ENCODE measurements around the gene CCDC15.
"Not testable (repeated sequence)": the region's sequence is repeated elsewhere in the genome, so short reads cannot be mapped to it uniquely, and the experiment has no call there.

The CCDC15 gene

DNA sequence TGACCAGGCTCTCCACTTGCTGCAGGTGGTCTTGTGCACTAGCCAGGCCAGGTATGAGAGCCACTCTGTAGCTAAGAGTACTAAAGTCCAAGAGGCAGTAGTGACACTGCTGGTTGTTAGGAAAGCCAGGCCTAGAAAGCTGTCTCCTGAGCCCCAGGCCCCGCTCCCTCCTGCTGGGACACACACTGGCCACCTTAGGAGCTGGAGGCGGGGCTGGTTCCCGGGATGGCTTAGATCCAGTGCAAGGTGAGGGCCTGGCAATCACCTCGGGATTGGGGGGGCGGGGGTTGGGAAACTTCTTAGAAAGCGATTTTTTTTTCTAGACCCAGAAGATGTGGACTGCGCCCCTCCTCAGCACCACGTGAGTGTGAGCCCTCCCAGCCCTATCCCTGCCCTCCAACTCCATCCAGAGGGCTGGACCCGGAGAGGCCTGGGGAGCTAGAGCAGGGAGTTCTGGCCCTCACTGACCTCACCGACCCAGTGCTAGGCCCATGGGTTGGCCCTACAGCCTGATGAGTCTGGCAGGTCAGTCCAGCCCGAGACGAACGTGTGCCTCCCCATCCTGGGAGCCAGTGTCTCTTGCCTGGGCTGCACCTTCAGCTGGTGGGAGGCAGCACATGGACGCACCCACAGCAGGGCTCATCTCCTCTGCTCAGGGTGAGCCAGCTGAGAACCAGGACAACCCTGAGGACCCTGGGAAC, 127.2 kb downstream of the CCDC15 start:
- no peak for DNase-seq (ENCODE audit: low read depth in 3 of 3, low spot score in 1 of 3)

DNA sequence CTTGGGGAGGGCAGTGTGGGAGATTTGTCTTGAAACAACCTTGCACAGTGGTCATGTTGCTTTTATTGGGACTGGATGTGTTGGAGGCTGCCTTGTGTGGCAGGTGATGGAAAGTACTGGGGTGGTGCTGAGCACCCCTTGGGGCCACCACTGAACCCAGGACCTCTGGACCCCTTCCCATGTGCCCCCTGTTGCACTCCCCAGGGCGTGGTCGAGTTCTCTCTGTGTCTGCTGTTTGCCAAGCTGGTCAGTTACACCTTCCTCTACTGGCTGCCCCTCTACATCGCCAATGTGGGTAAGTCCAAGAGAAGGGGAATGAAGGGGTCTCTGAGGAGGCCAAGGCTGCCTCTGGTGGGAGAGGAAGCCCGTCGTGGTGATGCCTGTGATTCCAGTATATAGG, 128.0 kb downstream of the CCDC15 start:
- DNase-seq (ENCODE audit: low read depth in 3 of 3, low spot score in 1 of 3): no peak

DNA sequence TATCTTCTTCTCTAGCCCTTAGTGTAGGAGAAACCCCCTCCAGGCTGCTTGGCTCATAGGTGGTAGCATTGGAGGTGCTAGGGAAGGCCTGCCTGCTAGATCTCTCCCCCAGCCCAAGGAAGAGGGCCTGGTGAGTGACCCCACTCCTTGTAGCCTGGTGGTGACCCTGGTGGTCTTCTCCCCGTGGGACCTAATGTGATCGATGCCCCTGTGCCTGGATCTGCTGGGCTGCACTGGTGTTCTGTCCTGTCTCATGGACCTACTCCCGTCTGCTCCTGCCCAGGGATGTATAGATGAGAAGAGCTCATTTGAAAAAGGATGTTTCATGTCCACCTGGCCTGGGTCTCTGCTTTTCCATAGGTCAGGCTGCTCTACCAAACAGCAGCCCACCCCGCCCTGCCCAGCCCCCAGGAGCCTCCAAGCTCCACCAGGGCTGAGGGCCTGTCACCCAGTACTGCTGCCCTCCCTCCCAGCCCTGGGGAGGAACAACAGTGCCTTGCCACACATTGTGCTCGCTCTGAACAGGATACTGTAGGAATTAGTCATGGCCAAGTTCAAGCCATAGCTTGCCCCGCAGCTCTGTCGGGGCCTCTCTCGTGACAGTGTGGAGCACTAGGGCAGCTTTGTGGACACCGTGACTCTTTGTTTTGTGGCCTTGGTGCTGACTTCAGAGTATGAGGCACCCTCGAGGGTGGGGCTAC, 128.8 kb downstream of the CCDC15 start:
- no peak for DNase-seq (ENCODE audit: low read depth in 3 of 3, low spot score in 1 of 3)

DNA sequence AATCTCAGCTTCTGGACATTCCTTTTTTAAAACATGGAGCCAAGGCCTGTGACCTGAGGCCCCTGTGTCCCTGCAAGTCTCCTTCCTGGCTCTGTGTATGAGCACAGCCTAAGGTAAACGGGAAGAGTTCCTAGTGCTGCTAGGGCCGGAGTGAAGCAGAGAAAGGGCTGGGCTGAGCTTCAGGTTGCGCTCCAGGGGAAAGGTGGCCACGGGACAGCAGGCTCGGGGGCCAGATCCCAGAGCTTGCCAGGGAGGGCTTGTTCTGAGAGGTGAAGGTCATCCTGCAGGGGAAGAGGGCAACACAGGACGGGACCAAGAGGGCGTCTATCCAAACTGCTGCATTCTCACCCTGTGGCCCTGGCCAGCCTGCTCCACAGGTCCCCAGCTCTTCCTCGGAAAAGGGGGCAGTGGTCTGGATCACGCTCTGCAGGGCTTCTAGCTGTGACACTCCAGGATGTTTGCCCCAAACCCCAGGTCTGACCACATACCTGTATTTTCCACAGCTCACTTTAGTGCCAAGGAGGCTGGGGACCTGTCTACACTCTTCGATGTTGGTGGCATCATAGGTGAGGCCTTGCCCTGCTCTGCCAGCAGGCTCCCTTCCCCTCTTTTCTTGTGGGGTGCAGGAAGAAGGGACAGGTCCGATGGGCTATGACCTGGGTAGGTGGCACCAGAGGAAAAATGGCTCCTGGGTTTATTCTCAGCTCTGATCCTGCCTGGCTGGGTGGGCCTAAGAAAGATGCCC, 129.5 kb downstream of the CCDC15 start:
- no peak for DNase-seq (ENCODE audit: low read depth in 3 of 3, low spot score in 1 of 3)

DNA sequence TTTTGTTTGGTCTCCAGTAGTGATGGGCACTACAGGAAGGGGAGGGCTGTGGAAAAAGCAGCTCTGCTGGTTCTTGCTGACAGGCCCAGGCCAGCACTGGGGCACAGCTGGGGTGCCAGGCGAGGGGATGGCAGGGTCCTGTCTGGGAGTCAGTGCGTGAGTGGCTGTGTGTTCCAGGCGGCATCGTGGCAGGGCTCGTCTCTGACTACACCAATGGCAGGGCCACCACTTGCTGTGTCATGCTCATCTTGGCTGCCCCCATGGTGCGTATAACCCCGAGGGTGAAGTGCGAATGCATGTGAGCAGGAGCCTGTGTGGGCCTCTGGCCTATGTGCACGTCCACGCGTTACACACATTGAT, 130.0 kb downstream of the CCDC15 start:
- DNase-seq (ENCODE audit: low read depth in 3 of 3, low spot score in 1 of 3): no peak

DNA sequence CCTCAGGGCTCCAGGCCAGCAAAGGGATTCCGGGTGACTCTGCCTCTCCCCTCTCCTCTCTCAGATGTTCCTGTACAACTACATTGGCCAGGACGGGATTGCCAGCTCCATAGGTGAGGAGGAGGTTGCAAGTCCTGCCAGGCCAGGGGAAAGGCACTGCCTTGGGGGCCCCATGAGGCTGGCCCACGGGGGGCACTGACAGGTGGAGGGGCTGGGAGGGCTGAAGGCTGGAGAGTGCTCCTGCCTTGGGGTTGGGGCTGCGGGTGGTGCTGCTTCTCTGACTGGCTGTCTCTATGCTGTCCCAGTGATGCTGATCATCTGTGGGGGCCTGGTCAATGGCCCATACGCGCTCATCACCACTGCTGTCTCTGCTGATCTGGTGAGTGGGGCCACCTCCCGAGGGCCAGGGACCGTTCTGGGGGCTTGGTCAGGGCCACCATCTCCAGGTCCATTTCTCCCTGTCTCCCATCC, 130.8 kb downstream of the CCDC15 start:
- no peak for DNase-seq (ENCODE audit: low read depth in 3 of 3, low spot score in 1 of 3)

DNA sequence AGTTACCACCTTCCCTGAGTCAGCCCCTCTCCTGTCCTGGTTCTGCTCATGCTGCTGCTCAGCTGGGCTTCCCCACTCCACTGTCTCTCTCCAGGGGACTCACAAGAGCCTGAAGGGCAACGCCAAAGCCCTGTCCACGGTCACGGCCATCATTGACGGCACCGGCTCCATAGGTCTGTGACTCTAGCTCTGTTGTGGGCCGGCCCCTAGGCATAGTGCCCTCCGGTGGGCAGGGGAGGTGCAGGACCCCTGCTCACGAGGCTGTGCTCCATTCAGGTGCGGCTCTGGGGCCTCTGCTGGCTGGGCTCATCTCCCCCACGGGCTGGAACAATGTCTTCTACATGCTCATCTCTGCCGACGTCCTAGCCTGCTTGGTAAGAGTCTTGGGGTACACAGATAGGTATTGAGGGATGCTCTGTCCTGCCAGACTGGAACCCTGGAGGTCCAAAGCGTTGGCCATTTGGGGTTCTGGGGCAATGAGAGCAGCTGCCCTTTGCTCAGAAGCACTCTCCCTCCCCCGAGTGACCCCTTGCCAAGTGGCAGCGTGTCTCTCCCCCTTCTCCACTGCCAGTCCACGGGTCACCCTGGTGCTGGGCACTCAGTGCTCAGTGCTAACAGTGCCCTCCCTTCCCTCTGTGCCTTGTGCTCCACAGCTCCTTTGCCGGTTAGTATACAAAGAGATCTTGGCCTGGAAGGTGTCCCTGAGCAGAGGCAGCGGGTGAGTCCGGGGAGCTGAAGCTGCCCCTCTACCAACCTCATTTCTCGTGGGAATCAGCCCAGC, 131.5 kb downstream of the CCDC15 start:
- DNase-seq (ENCODE audit: low read depth in 3 of 3, low spot score in 1 of 3): no peak

DNA sequence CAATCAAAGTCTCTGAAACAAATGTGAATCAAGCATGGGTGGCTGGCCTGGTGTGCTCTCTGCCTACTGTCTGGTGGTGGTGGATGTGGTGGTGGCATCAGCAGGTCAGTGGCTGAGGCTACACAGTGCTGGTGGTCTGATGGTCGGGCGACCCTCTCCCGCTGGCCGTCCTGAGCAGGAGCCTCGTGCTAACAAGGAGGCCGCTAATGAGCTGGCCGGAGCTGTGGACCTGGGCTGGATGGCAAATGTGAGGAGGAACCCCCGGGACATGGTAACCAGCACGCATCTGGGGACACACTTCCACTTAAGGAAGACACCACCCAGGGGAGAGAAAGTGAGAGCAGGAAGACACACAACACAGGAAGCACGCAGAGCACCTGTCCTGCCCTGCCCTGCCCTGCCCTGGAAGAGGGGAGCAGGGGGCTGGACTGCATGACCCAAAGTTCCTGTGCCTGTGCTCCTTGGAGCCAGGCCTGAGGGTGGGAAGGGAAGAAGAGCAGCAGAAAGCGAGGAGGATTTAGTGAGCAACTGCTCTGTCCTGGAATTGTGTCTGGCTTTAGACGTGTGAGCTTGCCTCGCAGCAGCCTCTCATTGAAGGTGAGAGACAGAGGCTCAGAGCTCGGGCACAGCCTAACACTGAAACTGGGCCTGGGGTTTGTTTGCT, 132.8 kb downstream of the CCDC15 start:
- DNase-seq (ENCODE audit: low read depth in 3 of 3, low spot score in 1 of 3): no peak

DNA sequence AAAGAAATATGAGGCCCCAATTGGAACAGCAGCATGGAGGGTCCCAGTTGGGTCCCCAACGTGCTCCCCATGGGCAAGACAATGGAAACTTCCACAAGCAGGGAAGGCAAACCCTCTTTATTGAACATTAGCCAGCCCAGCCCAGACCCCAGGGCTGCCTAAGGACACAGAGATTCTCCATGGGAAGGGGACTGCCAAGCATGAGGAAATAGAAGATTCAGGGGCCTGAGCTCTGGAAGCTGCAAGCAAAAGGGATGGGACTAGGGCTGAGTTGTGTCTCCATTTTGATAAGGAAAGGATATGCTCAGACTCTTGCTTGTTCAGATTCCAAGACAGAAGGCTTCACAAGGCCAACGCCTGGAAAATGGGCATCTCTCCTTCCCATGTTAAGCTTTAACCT, 134.1 kb downstream of the CCDC15 start:
- DNase-seq (ENCODE audit: low read depth in 3 of 3, low spot score in 1 of 3): no peak

DNA sequence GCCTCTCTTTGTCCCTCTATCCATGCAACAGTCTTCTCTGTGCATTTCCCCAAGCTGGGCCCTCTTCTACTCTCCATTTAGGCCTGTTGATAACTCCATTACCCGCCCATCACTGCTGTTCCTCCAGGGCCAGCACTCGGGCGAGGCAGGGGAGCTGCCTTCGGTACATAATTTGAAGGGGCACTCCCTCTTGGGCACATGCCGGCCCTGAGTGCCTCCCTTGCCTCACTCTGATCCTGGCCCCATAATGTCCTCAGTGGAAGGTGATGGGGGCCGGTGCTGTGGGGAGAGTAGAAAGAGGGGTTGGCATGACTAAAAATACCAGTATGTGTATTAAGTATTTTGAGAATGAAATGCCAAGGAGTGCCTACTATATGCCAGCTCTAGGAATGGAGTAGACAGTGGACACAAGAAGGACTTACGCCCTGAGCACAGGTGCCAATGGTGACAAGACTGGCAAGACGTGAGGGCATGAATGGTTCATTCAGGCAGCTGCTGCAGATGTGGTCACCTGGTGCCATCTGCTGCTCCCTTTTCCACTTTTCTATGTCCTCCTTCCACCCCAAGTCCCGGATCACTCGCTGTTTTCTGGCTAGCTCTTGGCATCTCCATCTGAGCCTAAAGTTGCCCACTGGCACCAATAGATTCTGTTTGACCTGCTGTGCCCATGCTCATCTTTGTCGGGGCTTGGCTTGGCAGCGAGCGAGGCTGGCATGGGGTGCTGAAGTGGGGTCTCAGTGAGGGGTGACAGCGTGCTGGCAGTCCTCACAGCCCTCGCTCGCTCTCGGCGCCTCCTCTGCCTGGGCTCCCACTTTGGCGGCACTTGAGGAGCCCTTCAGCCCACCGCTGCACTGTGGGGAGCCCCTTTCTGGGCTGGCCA, 134.8 kb downstream of the CCDC15 start:
- no peak for DNase-seq (ENCODE audit: low read depth in 3 of 3, low spot score in 1 of 3)

DNA sequence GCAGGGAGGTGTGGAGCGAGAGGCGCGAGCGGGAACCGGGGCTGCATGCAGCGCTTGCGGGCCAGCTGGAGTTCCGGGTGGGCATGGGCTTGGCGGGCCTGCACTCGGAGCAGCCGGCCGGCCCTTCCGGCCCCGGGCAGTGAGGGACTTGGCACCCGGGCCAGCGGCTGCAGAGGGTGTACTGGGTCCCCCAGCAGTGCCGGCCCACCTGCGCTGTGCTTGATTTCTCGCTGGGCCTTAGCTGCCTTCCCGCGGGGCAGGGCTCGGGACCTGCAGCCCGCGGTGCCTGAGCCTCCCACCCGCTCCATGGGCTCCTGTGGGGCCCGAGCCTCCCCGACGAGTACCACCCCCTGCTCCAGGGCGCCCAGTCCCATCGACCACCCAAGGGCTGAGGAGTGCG, 135.5 kb downstream of the CCDC15 start:
- not testable (repeated sequence) for DNase-seq (ENCODE audit: low read depth in 3 of 3, low spot score in 1 of 3)

DNA sequence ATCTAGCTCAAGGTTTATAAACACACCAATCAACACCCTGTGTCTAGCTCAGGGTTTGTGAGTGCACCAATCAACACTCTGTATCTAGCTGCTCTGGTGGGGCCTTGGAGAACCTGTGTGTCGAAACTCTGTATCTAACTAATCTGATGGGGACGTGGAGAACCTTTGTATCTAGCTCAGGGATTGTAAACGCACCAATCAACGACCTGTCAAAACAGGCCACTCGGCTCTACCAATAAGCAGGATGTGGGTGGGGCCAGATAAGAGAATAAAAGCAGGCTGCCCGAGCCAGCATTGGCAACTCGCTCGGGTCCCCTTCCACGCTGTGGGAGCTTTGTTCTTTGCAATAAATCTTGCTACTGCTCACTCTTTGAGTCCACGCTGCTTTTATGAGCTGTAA, 136.1 kb downstream of the CCDC15 start:
- DNase-seq (ENCODE audit: low read depth in 3 of 3, low spot score in 1 of 3): not testable (repeated sequence)

DNA sequence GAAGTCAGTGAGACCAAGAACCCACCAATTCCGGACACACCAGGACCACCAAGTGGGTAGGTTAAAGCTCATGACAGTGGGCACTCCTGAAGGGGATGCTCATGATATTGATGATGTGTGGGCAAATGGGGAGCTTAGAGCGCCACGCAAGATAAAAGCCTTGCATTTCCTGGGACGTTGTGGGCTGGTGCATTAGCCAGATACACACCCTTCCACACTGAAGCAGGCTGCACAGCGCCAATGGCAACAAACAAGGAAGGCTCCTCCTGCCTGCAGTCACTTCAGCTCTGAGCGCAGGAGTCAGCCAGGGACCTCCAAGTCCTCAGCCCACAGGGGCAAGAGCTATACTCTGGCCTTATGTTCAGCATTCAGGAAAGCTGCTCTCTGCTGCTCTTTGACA, 136.8 kb downstream of the CCDC15 start:
- DNase-seq (ENCODE audit: low read depth in 3 of 3, low spot score in 1 of 3): no peak

Measured in stimulated activated CD4-positive, alpha-beta T cell treated with anti-CD3 and anti-CD28 coated beads, TNF-alpha, amount 100 ng/mL, for 1 hour (primary cell).